ENCODE data around the gene RPL29.
"Not testable (repeated sequence)": the region's sequence is repeated elsewhere in the genome, so short reads cannot be mapped to it uniquely, and the experiment has no call there.

The RPL29 gene

DNA sequence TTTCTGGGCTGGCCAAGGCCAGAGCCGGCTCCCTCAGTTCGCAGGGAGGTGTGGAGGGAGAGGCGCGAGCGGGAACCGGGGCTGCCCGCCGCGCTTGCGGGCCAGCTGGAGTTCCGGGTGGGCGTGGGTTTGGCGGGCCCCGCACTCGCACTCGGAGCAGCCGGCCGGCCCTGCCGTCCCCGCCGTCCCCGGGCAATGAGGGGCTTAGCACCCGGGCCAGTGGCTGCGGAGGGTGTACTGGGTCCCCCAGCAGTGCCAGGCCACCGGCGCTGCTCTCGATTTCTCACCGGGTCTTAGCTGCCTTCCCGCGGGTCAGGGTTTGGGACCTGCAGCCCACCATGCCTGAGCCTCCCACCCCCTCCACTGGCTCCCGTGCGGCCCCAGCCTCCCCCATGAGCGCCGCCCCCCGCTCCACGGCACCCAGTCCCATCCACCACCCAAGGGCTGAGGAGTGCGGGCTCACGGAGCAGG is 5.2 kb downstream of the RPL29 start:
- DNase-seq; intact Hi-C loops (cut with DNase I): not testable (repeated sequence)

DNA sequence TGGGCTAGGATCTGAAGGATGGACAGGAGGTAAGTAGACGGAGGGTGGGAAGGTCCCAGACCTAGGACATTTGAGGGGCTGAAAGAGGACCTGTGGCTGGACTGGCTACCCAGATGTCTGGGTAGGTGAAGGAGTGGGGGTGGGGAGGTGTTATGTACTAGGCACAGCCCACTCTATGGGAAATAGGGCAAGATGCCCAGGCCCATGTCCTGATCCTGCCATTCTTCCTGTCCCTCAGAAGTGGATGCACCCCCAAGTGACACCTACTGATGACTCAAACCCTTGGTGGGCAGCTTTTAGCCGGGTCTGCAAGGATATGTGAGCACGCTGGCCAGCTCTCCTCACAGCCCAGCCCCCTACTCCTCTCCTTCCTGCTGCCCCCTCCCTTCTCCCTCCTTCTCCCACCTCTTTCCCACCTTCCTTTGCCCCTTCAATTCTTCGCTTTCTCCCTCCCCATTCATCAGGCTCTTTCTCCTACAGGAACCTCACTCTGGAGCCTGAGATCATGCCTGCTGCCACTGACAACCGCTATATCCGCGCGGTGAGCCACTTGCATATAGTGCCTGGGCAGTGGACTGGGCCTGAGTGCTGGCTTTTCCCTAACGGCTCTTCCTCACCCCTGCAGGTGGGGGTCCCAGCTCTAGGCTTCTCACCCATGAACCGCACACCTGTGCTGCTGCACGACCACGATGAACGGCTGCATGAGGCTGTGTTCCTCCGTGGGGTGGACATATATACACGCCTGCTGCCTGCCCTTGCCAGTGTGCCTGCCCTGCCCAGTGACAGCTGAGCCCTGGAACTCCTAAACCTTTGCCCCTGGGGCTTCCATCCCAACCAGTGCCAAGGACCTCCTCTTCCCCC is 7.2 kb downstream of the RPL29 start:
- DNase-seq, result no peak
- intact Hi-C loops (cut with DNase I), result no loop called here

DNA sequence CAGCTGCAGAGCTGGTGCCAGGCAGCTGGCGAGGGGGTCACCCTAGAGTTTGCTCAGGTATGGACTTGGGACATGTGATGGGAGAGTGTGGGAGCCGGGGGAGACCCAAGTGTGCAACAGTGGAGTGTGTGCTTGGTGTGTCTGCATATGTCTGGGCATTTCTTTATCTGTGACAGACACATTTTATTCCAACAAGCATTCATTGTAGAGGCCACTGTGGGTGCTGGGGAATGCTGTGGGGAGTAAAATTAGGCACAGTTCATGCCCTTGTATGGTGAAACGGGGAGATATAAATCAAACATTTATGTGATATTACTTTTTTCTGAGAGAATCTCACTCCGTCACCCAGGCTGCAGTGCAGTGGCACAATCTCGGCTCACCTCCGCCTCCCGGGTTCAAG is 8.1 kb downstream of the RPL29 start:
- no peak for DNase-seq
- intact Hi-C loops (cut with DNase I), result no loop called here

DNA sequence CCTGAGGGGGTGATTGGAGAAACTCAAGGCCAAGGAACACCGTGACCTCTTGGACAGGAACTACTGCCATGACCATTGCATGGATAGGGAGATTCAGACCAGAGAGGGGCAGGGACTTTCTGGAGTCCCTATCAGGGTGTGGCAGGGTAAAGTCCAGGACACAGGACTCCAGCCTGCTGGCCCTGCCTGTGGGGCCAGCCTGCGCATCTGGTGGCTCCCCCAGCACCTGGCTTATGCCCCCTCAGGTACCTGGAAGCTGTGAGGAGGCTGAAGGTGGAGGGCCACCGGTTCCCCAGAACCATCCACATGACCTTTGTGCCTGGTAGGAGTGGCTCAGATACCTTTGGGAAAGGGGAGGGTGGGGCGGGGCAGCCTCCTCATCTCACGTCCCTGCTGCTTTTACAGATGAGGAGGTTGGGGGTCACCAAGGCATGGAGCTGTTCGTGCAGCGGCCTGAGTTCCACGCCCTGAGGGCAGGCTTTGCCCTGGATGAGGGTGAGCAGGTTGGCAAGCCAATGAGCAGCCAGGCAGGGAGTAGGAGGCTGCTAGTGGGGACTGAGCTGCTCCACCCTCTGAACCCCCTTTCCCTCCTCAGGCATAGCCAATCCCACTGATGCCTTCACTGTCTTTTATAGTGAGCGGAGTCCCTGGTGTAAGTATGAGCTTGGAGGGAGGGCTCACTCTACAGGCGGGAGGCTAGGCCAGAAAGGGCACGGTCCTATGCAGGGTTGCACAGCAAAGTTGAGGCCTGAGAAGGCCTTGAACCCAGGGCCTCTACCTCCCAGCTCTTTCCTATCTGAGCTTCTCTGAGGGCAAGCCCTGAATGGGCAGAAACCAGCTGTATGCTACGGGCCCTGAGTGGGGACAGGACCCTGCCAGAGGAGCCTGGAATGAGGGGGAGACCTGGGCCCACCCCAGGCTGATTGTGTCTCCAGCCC is 9.4 kb downstream of the RPL29 start:
- no peak for DNase-seq
- intact Hi-C loops (cut with DNase I), result no loop called here

DNA sequence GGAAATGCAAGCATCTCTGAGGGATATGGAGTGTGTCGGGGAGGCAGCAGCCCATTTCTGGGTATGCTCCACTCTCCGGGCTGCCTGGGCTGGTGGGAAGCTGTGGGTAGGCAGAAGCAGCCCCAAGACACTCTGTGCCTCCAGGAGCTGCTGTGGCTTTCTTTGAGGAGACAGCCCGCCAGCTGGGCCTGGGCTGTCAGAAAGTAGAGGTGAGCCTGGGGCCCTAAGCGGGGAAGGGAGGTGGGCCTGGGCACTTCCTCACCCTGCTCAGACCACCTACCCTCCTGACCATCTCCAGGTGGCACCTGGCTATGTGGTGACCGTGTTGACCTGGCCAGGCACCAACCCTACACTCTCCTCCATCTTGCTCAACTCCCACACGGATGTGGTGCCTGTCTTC is 10.6 kb downstream of the RPL29 start:
- intact Hi-C loops (cut with DNase I), result no loop called here
- no peak for DNase-seq

DNA sequence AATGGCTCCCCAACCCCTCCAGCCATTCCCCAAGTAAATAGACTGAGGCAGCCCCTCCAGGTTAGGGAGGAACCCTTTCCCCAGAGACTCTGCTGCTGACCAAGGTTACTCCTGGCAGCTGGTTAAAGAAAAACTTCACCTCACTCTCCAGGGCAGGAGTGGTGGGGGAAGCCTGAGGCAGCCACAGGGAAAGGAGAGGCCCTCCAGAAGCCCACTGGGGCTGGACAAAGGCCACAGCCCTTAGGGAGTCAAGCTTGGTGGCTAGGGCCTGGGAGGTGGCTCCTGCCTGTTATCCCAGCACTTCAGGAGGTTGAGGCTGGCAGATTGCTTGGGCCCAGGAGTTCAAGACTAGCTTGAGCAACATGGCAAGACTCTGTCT is 11.4 kb downstream of the RPL29 start:
- DNase-seq, result no peak
- intact Hi-C loops (cut with DNase I), result no loop called here

DNA sequence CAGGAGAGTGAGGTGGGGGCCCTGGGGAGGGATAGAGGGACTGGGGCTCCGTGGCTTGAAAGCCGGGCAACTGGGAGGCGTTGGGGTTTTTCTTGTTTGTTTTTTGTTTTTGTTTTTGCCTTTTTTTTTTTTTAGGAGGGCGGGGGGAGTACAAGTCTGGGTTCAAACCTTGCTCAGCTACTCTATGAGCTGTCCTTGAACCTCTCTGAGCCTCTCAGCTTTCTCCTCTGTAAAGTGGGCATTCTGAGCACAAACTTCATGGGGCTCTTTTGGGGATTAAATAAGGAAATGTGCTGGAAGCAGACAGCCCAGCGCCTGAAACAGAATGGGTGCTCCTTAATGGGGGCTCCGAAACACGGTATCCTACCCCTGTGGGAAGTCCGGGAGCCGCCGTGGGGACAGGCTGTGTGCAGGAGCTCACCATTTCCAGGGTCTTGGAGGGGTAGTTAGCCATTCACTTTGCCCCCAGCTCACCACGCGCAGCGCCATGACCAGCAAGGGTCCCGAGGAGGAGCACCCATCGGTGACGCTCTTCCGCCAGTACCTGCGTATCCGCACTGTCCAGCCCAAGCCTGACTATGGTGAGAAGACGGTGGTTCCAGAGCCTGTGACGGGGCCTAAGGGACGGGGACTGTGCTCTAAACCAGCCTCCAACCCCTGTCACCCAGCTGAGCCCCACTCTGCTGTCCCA is 12.0 kb downstream of the RPL29 start:
- intact Hi-C loops (cut with DNase I), result no loop called here

DNA sequence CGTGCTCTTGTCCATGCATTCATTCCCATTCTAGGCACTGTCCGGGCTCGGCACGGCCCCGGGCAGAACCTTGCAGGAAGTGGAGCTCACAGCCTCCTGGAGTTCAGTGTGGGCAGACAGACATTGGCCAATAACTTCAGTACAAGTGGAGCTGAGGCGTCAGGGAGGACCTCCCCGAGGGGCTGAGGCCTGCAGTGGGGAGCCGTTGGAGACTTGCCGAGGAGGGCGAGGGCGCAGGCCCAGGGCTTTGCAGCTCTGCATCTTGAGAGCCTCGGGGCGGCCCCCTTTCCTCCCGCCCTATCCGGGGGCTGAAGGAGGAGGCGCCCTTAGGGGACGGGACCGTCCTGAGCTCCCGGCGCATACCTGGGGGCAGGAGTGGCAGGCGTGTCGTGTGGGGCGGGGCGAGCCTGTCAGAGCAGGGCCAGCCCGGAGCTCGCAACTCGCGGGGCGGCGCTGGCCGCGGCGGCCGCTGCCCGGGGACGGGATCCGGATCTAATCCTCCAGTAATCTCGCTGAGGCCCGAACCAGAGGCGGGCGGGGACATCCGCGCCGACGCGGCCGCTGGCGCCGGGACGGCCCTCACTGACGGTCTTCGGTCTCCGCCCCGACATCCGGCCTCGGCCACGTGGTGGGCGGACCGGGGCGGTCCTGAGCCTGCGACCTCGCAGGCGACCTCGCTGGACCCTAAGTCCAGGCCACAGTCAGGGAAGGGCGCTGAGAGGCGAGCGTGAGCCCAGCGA is 12.7 kb downstream of the RPL29 start, which contains the start of gene ACY1:
TSS of gene ACY1 (plus strand) at position 698 of the 740 bp plus-strand sequence. CDS start 530 bp downstream, outside the sequence.
- intact Hi-C loops (cut with DNase I), result no loop called here
- DNase-seq, result peak in 41 of 42 donors; percentile 55 to 92 (median 81)

More for the DNA sequence above, 12.0 kb downstream of the RPL29 start:
- DNase-seq, result no peak

DNA sequence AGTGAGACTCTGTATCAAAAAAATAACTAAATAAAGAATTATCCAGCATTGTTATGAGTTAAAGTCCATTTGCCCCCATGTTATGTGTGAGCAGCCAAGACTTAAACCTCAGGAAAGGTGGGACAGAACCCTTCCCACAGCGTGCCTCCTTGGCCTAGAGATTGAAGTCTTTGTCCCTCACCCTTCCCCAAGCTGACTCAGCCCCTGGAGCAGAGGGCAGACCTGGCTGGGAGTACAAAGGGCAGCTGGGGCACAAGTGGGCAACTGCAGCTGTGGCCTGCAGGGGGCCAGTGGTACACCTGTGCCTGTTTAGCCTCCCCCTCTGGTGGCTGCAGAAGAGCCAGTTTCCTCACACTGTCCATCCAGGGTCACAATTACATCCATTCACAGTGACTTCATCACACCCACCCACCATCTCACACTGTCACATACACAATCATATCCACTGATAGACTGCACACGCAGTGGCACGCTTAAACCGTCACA is 13.3 kb downstream of the RPL29 start:
- no peak for DNase-seq
- intact Hi-C loops (cut with DNase I), result no loop called here

DNA sequence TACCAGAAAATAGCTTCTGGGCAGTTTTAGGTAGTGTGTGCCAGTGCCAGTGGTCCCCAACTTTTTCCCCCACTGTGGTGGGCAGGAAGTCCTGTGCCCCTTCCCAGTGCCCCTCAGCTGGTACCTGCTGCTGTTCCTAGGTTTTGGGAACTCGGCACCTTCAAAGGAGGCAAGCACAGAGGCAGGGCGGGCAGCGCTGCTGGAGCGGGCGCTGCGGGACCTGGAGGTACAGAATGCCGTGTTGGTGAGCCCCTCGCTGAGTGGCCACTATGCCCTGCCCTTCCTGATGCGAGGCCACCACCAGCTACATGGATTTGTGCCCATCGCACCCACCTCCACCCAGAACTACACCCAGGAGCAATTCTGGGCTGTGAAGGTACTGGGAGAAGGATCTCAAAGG is 15.4 kb downstream of the RPL29 start:
- intact Hi-C loops (cut with DNase I), result no loop called here
- no peak for DNase-seq

DNA sequence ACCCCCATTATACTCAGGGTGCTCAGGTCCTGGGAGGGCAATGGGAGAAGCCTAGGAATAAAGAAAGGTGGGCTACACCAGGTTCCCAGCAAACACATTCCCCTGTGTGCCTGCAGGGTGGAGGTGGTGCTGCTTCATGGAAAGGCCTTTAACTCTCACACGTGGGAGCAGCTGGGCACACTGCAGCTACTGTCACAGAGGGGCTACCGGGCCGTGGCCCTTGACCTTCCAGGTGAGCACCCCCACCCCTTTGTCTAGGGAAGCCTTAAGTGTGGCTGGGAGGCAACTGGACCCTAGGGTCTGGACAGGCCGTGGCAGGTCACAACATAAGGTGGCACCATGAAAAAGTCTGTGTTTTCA is 17.6 kb downstream of the RPL29 start:
- no peak for DNase-seq
- intact Hi-C loops (cut with DNase I), result no loop called here

DNA sequence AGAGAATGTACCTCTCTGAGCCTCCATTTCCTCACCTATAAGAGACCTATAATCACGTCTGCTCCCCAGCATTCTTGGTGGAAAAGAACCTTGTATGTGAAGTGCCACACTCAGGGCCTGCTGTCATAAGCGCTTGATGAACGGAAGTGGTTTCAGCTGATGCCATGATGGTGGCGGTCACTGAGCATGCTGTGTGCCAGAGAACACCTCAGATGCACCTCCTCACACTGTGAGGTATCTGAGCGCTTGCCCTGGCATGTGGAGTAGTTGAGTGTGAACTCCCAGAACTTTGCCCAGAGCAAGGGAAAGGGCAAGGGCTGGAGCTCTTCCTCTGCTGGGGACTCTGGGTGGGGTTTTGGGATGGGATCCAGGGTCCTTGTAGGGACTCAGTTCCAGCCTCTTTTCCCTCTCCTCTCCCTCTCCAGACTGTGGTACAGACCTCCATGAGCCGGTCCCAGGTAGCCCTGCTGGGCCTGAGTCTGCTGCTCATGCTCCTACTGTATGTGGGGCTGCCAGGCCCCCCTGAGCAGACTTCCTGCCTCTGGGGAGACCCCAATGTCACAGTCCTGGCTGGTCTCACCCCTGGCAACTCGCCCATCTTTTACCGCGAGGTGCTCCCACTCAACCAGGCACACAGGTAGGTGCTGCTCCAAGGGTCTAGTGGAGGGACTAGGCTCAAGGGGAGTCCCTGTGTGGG is 18.1 kb downstream of the RPL29 start:
- intact Hi-C loops (cut with DNase I), result no loop called here
- DNase-seq, result no peak

DNA sequence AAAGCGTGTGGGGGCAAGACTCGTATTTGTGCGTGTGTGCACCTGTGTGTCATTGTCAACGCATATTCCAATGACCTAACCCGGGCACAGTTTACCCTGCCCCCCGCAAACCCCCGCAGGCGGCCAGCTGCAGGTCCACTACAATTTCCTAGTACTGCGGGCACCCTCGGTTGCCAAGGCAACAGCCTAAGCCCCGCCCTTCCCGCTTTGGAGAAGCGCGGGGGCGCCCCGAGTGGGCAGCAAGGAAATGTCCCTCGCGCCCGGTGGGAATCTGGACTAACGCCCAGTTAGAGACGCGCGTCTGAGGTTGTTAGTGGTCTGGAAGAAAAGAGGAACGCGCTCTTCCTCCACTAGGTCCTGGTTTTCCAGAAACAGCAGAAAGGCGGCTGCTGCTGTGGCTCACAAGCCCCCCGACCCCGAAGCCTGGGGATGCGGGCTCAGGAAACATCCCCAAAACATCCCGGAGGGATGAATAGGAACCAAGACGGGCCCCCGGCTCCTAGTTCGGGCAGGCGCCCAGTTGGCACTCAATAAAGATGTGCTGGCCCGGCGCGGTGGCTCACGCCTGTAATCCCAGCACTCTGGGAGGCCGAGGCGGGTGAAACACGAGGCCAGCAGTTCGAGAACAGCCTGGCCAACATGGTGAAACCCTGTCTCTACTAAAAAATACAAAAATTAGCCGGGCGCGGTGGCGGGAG is 19.7 kb downstream of the RPL29 start:
- intact Hi-C loops (cut with DNase I), result loop anchor here (2.0 kb wide), 1 partner anchor 33 kb away; the partner anchor contains the start of gene PARP3
- DNase-seq, result peak; percentile 75 to 93 (median 86)

DNA sequence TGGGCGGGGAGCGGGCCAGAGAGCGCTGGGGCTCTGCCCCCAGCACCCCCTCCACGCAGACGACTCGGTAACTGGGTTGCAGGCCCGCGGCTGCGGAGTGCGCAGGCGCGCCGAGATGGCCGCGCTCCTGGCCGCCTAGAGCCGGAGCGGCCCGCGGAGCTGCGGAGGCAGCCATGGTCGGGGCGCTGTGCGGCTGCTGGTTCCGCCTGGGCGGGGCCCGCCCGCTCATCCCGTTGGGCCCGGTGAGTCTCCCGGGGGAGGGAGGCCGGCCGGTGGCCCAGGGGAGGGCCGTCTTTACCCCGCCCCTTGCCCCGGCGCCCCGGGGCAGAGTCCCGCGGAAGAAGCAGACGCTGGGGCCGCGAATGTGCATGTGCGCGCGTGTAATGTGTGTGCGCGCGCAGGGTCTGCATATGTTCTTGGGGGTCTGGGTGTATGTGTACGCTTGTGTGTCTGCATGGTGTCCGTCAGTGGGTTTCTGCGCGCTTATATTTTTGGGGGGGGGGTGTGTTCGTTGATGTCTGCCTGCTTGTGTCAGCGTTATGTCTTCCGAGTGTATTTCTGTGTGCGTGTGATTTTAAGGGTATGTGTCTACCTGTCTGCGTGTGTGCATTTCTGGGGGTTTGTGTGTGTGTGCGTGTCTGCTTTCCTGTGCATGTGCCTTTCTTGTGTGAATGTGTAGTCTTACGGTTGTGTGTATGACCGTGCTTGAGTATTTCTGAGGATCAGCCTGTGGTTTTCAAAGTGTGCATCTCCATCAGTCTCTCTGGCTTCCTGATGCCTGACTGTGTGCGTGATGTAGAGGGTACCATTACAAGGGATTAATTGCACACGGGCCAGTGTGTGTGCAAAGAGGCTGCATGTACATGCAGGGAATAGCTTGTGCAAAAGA is 20.5 kb downstream of the RPL29 start, which contains the start of gene ABHD14A:
TSS of gene ABHD14A (plus strand) at position 102 of the 889 bp plus-strand sequence. CDS start at position 174, 72 bp downstream.
- intact Hi-C loops (cut with DNase I), result loop anchor here (2.0 kb wide), 1 partner anchor 32 kb away; the partner anchor contains the start of gene PARP3
- peak in 40 of 42 donors; percentile 63 to 87 (median 76) for DNase-seq

DNA sequence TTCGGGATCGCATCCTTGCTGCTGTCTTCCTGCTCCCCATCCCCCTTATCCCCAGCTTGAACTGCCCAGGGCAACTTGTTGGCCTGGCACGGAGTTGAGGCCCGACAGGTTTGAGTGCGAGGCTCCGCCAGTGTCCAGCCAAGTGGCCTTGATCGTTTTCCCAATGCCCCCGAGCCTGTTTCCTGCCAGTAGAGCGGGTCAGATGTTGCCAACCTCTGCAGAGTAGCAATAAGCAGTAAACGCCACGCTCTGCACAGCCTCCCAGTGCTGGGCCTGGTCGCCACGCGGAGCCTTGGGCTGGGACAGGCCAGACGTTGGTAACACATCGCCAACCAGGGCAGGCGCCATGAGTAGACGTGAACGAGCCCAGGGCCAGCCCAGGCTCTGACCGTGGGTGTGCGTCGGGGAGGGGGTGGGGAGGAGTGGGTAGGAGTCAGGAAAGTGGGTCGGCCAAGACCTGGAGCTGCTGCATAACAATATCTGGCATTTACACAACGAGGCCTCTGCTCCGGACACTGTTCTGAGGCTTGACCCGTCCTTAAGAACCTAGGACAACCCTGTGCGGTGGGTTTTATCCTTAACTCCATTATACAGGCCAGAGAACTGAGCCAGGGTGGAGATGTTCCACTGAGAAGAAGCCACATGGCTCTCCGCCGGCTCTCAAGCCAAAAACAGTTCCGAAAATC is 21.3 kb downstream of the RPL29 start:
- intact Hi-C loops (cut with DNase I), result loop anchor here (2.0 kb wide), 1 partner anchor 32 kb away; the partner anchor contains the start of gene PARP3
- peak in 16 of 42 donors; percentile 27 to 65 (median 43) for DNase-seq

All from head of caudate nucleus (tissue), 42 donors.